ENCODE data around the gene MAP2K3.

DNA sequence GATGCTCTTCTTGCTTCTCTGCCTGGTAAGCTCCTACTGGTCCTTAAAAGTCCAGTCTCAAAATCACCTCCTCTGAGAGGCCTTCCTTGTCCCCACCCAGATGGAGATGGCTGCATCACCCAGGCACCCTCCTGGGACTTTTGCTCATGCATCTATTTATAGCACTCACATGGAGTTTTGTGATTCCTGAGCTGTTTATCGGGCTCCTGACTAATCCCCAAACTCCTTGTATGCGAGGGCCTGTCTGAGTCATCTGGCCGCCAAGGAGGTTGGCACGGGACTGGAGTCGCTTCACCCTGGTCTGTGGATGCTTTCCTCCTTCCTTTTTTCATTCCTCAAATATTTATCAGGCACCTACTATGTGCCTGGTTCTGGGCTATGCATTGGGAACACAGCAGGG, 2.3 kb upstream of the MAP2K3 start:
- TF ChIP-seq GABPB1 (CRISPR knock-in tag; IDR thresholded peaks at IDR 0.05) (no peak), NFYB (CRISPR knock-in tag; conservative IDR thresholded peaks at IDR 0.05; ENCODE audit: low read depth) (no peak), MXD4 (CRISPR knock-in tag; IDR thresholded peaks at IDR 0.05; ENCODE audit: borderline replicate concordance) (no peak), CREB1 (CRISPR knock-in tag; IDR thresholded peaks at IDR 0.05) (no peak), CBFB (CRISPR knock-in tag; IDR thresholded peaks at IDR 0.05; ENCODE audit: low read depth) (no peak), CREM (CRISPR knock-in tag; IDR thresholded peaks at IDR 0.05) (no peak), ETV6 (CRISPR knock-in tag; IDR thresholded peaks at IDR 0.05) (no peak), ESRRA (CRISPR knock-in tag; IDR thresholded peaks at IDR 0.05; ENCODE audit: borderline replicate concordance) (no peak), SMAD3 (CRISPR knock-in tag; IDR thresholded peaks at IDR 0.05; ENCODE audit: borderline replicate concordance) (no peak), SP1 (CRISPR knock-in tag; conservative IDR thresholded peaks at IDR 0.05) (no peak), ZNF121 (CRISPR knock-in tag; IDR thresholded peaks at IDR 0.05) (no peak)
- TF ChIP-seq, protein P1, sequence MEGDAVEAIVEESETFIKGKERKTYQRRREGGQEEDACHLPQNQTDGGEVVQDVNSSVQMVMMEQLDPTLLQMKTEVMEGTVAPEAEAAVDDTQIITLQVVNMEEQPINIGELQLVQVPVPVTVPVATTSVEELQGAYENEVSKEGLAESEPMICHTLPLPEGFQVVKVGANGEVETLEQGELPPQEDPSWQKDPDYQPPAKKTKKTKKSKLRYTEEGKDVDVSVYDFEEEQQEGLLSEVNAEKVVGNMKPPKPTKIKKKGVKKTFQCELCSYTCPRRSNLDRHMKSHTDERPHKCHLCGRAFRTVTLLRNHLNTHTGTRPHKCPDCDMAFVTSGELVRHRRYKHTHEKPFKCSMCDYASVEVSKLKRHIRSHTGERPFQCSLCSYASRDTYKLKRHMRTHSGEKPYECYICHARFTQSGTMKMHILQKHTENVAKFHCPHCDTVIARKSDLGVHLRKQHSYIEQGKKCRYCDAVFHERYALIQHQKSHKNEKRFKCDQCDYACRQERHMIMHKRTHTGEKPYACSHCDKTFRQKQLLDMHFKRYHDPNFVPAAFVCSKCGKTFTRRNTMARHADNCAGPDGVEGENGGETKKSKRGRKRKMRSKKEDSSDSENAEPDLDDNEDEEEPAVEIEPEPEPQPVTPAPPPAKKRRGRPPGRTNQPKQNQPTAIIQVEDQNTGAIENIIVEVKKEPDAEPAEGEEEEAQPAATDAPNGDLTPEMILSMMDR (IDR thresholded peaks at IDR 0.05): no peak
- TF ChIP-seq, protein P2, sequence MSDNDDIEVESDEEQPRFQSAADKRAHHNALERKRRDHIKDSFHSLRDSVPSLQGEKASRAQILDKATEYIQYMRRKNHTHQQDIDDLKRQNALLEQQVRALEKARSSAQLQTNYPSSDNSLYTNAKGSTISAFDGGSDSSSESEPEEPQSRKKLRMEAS (CRISPR knock-in tag; IDR thresholded peaks at IDR 0.05): no peak
- TF ChIP-seq, protein P3, sequence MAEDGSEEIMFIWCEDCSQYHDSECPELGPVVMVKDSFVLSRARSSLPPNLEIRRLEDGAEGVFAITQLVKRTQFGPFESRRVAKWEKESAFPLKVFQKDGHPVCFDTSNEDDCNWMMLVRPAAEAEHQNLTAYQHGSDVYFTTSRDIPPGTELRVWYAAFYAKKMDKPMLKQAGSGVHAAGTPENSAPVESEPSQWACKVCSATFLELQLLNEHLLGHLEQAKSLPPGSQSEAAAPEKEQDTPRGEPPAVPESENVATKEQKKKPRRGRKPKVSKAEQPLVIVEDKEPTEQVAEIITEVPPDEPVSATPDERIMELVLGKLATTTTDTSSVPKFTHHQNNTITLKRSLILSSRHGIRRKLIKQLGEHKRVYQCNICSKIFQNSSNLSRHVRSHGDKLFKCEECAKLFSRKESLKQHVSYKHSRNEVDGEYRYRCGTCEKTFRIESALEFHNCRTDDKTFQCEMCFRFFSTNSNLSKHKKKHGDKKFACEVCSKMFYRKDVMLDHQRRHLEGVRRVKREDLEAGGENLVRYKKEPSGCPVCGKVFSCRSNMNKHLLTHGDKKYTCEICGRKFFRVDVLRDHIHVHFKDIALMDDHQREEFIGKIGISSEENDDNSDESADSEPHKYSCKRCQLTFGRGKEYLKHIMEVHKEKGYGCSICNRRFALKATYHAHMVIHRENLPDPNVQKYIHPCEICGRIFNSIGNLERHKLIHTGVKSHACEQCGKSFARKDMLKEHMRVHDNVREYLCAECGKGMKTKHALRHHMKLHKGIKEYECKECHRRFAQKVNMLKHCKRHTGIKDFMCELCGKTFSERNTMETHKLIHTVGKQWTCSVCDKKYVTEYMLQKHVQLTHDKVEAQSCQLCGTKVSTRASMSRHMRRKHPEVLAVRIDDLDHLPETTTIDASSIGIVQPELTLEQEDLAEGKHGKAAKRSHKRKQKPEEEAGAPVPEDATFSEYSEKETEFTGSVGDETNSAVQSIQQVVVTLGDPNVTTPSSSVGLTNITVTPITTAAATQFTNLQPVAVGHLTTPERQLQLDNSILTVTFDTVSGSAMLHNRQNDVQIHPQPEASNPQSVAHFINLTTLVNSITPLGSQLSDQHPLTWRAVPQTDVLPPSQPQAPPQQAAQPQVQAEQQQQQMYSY (CRISPR knock-in tag; IDR thresholded peaks at IDR 0.05): no peak

All from WTC11 (cell line).